Measurements from ENCODE around the gene B4GALT5.

The B4GALT5 gene

DNA sequence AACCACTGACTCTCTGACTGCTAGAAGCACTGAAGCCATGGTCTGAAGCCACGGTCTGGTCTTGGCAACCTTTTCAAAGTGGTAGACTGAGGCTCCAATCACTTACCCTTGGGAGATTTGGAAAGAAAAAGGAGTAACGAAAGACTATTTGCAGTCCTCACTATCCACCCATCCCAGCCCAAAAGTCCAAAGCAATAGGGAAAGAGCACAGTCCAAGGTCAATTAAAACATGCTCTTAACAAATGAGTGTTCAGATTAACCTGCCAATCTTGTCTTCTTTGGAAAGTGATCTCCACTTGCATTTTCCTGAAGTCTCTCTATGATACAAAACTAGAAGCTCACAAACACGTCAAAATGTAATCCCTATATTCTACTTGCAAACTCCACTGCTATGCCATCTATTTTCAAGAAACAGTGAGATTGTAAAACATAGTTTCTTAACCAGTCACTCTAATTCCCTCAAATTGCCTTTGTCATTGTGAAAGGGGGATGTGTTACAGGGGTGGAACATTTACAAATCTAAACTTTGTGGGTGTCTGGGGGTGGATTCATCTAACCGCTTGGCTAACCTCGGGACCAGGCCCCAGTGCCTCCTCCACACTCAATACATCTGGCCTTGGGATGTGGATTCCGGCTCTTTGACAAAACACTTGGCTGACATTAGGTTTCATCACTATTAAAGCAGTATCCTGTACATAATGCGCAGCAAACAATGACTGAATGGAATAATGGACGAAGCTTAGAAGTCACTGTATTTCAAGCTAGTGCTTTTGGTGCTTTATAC, 56.4 kb downstream of the B4GALT5 start:
- peak; percentile 85 for DNase-seq (ENCODE audit: low spot score)

- no peak for DNase-seq (ENCODE audit: low spot score)
Measured at GRCh38 chr20:49656304-49656703, 57.4 kb downstream of the B4GALT5 start.

GRCh38 chr20:49653925-49654434, 59.7 kb downstream of the B4GALT5 start:
- no peak for DNase-seq (ENCODE audit: low spot score)

DNA sequence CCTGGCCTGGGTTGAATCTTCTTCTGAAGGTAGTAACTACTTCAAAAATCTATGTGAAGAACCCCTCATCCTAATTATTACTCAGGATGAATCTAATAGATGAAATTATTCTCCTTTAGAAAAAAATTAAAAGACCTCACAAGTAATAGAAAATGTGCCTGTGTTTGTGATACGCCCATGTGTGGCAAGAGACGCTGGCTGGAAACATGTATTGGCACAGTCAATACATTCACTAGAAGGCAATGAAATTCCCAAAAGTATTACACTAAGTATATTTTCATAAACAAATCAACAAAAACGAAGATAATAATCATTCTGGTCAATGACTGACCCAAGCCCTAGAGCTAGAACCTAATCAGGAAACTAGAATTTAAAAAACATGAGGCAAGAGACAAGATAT, 64.0 kb downstream of the B4GALT5 start:
- DNase-seq (ENCODE audit: low spot score), result no peak

- no peak for DNase-seq (ENCODE audit: low spot score)
Measured at GRCh38 chr20:49647550-49647949, 66.1 kb downstream of the B4GALT5 start.

DNA sequence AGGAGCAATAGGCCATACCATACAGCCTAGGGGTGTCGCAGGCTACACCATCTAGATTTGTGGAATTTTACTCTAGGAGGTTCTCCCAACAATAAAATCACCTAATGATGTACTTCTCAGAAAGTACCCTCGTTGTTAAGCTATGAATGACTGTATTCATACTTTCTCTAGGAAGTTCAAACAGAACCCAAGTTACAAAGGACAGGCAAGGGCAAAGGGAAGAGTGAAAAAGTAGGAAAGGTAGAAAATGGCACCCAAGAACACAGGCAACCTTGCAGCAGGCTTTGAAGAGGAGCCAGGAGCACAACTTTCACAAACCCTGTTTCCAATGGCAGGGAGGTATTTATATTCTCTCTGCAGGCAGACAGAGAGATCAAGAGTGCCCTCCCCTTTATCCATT, 67.2 kb downstream of the B4GALT5 start:
- DNase-seq (ENCODE audit: low spot score), result no peak

DNA sequence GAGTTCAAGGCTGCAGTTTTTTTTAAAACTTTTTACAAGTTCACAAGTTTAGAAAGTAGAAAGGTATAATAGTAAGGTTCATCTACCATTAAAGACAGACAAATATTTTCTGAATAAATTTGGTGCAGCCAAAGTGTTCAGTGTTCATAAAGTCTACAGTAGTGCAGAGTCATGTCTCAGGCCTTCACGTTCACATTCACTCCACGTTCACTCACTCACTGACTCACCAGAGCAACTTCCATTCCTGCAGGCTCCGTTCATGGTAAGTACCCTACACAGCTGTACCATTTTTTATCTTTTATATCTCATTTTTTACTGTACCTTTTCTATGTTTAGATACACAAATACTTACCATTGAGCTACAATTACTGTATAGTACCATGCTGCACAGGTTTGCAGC, 67.6 kb downstream of the B4GALT5 start:
- peak; percentile 35 for DNase-seq (ENCODE audit: low spot score)

DNA sequence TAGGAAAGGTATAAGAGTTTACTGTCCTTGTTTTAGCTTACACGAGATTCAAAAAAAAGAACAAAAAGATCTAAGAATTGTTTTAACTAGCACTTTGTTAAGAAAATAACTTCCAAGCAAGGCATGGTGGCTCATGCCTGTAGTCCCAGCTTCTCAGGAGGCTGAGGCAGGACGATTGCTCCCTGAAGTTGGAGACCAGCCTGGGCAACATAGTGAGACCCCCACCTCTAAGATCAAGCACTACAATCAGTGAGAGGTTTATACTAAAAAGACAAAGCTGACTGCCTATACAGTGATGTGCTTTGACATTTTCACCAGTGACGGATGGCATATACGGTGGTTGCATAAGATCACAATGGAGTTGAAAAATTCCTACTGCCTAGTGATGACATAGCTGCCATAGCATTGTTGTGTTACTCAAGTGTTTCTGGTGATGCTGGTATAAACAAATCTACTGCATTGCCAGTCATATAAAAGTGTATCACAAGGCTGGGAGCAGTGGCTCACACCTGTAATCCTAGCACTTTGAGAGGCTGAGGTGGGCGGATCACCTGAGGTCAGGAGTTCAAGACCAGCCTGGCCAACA, 68.6 kb downstream of the B4GALT5 start:
- no peak for DNase-seq (ENCODE audit: low spot score)

GRCh38 chr20:49642816-49643215, 70.9 kb downstream of the B4GALT5 start:
- DNase-seq (ENCODE audit: low spot score), result no peak

DNA sequence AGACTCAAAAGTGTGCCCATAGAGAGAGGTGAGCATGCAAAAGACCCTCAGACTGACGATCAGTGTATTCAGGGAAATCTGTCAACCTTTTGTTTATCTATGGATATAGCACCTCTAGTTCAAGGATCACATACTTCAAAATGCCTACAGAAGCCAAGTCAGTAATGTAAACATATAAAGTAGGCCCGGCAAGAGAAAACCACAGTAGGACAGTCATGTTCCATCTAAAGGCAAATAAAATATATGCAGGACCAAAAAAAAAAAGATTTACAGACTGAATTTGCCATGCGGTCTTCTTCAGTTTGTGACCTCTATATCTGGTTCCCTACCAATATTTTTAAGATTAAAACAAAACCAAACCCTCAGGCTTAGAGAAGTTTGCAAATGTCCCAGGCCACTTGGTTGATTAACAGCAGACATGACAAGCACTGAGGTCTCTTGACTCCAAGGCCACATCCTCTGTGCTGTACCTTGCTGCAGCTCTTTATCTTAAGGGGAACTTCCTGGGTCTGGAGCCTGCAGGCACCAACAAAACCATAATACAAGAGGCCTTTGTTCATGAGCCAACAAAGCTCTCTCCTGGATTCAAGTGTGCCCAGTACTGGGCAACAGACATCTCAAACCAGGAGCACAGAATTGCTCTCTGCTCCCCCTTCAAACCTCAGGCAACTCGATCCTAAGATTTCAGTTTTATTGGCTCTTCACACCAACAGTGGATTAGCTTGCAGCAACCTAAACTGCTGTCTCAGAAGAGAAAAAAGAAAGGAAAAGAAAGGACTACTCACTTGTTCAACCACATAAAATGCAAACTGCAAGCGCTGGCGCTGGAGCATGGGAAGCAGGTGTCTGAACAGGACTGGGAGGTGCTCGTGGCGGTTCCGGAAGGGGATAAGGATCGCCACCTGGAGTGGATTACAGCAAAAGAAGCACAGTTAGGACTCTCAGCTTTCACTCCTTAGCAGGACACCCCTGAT, 71.7 kb downstream of the B4GALT5 start:
- no peak for DNase-seq (ENCODE audit: low spot score)

DNA sequence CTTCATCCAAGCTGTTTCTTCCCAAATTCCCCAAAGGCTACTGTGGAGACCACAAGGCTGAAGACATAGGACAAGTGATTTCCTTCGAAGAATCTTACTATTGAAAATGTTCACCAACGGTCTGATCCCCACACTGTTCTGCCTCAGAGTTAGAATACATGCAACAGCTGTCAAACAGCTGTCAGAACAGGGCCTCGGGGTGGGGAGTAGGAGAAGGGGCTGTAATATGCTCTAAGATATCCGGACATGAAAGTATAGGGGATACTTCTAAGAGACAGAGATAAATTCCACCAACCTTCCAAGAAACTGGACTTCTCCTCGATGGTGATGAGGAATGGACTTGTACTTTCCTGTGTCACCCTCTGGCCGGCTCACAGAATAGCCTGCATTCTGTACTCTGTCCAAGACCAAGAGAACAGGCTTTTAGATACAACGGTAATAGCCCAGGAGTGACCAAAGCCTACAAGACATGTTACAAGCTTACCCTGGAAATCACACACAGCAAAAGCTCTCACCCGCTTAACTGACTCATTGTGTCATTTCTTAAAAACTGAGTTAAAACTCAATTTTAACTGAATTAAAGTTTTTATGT, 76.5 kb downstream of the B4GALT5 start:
- DNase-seq (ENCODE audit: low spot score), result no peak

DNA sequence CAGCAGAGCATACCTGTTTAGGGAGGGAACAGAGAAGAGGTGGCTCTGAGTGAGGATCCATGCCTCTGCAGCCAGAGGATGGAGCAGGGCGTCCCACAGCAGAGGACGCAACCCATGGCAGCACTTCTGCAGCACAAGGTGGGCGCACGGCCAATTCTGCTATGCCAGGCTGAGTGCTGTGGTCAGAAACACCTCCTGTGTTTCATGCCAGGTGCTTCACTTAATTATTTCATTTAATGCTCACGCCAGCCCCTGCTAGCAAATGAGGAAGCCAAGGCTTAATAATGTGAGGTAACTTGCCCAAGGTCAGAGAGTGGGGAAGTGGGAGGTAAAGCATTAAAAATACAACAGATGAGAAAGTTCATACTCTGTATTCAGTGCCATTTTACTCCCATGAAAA, 77.2 kb downstream of the B4GALT5 start:
- DNase-seq (ENCODE audit: low spot score), result no peak

DNA sequence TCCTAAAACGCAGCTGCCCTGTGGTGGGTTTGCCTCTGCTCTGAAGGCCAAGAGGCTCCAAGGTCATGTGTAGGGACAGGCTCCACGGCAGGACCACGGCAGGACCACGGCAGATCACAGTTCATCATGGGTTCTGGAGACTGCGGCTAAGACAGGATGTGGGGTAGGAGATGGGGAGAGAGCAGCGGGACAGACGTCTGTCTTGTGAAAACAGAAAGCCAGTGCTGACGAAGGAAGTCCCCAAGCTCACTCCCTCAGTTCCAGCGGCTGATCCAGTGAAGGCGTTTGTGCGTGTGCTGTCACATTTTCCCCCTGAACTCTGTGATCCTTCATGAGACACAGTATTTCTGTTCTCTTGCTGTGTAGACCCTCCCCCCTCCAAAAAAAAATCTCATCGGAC, 77.8 kb downstream of the B4GALT5 start:
- no peak for DNase-seq (ENCODE audit: low spot score)

DNA sequence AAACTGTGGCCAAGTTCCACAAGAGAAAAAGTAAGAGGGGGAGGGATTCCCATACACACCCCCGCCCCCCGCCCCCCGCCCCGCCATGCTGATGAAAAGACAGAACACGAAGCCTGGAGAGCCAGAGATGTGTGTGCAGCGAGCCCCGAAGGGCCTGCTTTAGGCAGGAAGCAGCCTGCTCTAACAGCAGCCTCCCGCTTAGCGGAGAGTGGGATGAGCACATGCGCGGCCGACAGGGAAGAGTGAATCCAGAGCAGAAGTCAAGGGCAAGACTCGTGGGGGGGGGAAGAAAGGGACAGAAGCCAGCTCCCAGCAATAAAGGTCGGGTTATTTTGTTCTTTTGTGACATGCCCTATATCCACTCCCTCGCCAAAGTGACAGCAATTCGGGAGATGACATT, 78.5 kb downstream of the B4GALT5 start:
- DNase-seq (ENCODE audit: low spot score), result no peak

DNA sequence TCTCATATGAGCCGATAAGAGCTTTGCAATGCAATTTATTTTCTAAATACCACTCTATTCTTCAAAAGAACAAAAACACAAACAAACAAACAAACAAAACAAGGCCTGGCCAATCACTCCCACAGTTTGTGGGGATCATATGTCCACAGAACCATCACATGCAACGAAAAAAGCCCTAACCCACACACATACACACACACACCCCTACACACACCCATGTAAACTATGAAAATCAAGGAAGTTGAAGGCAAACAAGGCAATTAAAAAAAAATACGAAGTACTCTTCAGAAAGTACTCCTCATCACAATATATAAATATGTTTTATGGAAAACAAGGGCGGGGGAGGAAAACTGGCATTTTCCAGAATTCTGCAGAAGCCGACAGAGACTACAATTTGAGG, 79.6 kb downstream of the B4GALT5 start:
- DNase-seq (ENCODE audit: low spot score), result no peak

- no peak for DNase-seq (ENCODE audit: low spot score)
Measured at GRCh38 chr20:49633643-49634042, 80.0 kb downstream of the B4GALT5 start.

- DNase-seq (ENCODE audit: low spot score), result no peak
Measured at GRCh38 chr20:49633023-49633422, 80.7 kb downstream of the B4GALT5 start.

GRCh38 chr20:49631856-49632418, 81.7 kb downstream of the B4GALT5 start:
- DNase-seq (ENCODE audit: low spot score), result no peak

DNA sequence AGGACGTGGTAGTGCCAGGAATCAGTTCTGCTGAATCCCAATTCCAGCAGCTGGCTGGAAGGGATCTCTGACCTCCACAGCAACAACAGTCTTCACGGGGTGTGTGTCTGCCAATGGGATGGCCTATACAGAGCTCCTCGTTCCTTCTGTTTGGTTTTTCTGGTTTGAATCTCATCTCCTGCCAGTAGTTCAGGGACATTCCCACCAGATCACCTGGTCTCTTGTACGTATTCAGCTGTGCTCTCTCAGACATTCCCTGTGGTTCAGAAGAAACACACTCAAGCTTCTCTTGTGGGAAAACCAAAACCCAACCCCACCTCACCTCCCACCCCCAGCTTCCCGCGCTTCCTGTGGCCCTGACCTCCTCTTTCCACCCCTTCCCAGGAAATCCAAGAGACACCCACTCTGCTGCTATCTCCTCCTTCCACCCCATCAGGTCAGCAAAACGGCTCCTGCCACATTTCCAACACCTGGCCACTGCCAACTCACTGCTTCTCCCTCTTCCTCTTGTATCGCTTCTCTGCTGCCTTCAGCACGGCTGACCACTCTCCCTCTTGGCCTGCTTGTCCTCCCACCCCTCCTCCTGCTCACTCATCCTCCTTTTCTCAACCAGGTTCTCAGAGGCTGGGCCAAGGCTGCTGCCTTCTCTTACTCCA, 82.5 kb downstream of the B4GALT5 start:
- no peak for DNase-seq (ENCODE audit: low spot score)

GRCh38 chr20:49630396-49630951, 83.2 kb downstream of the B4GALT5 start:
- no peak for DNase-seq (ENCODE audit: low spot score)

- no peak for DNase-seq (ENCODE audit: low spot score)
Measured at GRCh38 chr20:49629606-49630005, 84.1 kb downstream of the B4GALT5 start.

Measured in GM03348 (cell line).